Neural cell (in vitro differentiated cells): ENCODE results near the gene FN3KRP. TPM values are rescaled to one million over a fixed set of nuclear protein-coding genes. Genes with fewer than 3 reads are reported as not detected.

Source experiments
- H2AFZ ChIP-seq: fragments of 200-600, 300-800 bp; sonication (generic), shearing (Covaris generic); 2 replicates; pipeline ENCODE4 v1.6.0; 2014; ENCODE audit warnings: low read depth, mild to moderate bottlenecking, antibody characterized with exemption, low read length, moderate library complexity
- H3F3A ChIP-seq: fragments of 200-600 bp; shearing (Covaris generic); 2 replicates; pipeline ENCODE4 v1.6.1; 2016; ENCODE audit warnings: mild to moderate bottlenecking, moderate library complexity, mixed read lengths, antibody characterized with exemption, low read length; ENCODE audit not compliant: insufficient read depth, poor library complexity, severe bottlenecking
- H3K27ac ChIP-seq: fragments of 200-600, 300-800 bp; sonication (generic), shearing (Covaris generic); 2 replicates; pipeline ENCODE4 v1.5.1; 2014; ENCODE audit warnings: mild to moderate bottlenecking, low read length, moderate library complexity
- H3K27me3 ChIP-seq: fragments of 300-800, 200-600 bp; sonication (generic), shearing (Covaris generic); 2 replicates; pipeline ENCODE4 v1.6.0; 2014; ENCODE audit warnings: mild to moderate bottlenecking, low read depth, low read length, moderate library complexity; ENCODE audit not compliant: insufficient read depth
- H3K36me3 ChIP-seq: fragments of 300-800, 200-600 bp; sonication (generic), shearing (Covaris generic); 2 replicates; pipeline ENCODE4 v1.5.1; 2014; ENCODE audit warnings: mild to moderate bottlenecking, antibody characterized with exemption, low read length, moderate library complexity; ENCODE audit not compliant: insufficient read depth
- H3K4me2 ChIP-seq: fragments of 300-800, 200-600 bp; sonication (generic), shearing (Covaris generic); 2 replicates; pipeline ENCODE4 v1.6.0; 2014; ENCODE audit warnings: mild to moderate bottlenecking, low read length
- H3K4me3 ChIP-seq: fragments of 300-800, 200-600 bp; sonication (generic), shearing (Covaris generic); 2 replicates; pipeline ENCODE4 v1.5.1; 2014; ENCODE audit warnings: mild to moderate bottlenecking, low read length, moderate library complexity
- H3K79me2 ChIP-seq: fragments of 200-600 bp; shearing (Covaris generic); replicated peaks from 2 replicates; pipeline ENCODE4 v1.6.0; 2014; ENCODE audit warnings: mild to moderate bottlenecking, low read length, moderate library complexity; ENCODE audit not compliant: insufficient read depth
- H3K9ac ChIP-seq: fragments of 300-800, 200-600 bp; sonication (generic), shearing (Covaris generic); 2 replicates; pipeline ENCODE4 v1.6.1; 2016; ENCODE audit warnings: mild to moderate bottlenecking, low read length, mixed read lengths
- H3K9me2 ChIP-seq: fragments of 200-600 bp; shearing (Covaris generic); 2 replicates; pipeline ENCODE4 v1.6.1; 2016; ENCODE audit warnings: mild to moderate bottlenecking, low read length, mixed read lengths; ENCODE audit not compliant: insufficient read depth
- H3K9me3 ChIP-seq: fragments of 200-600, 300-800 bp; sonication (generic), shearing (Covaris generic); 2 replicates; pipeline ENCODE4 v1.6.1; 2016; ENCODE audit warnings: mild to moderate bottlenecking, mixed run types, low read length, moderate library complexity, mixed read lengths
- H4K20me1 ChIP-seq: fragments of 200-600 bp; shearing (Covaris generic); 2 replicates; pipeline ENCODE4 v1.6.1; 2016; ENCODE audit warnings: mild to moderate bottlenecking, mixed run types; ENCODE audit not compliant: insufficient read depth
- EP300 ChIP-seq: fragments of 450-650 bp; conservative IDR thresholded peaks from 2 replicates; pipeline ENCODE4 v1.6.1; 2014; ENCODE audit warnings: antibody characterized with exemption, mild to moderate bottlenecking, moderate library complexity; ENCODE audit not compliant: poor library complexity, severe bottlenecking
- EZH2 ChIP-seq: fragments of 200-600, 300-800 bp; shearing (Covaris generic), sonication (generic); IDR thresholded peaks from 2 replicates; pipeline ENCODE4 v1.6.1; 2014; ENCODE audit warnings: antibody characterized with exemption, low read length, borderline replicate concordance, mild to moderate bottlenecking; ENCODE audit not compliant: insufficient read depth, poor library complexity, severe bottlenecking
- MXI1 ChIP-seq: fragments of 450-650 bp; conservative IDR thresholded peaks from 2 replicates; pipeline ENCODE4 v1.6.1; 2014; ENCODE audit warnings: antibody characterized with exemption, mild to moderate bottlenecking; ENCODE audit not compliant: poor library complexity, severe bottlenecking
- POLR2AphosphoS5 ChIP-seq: IDR thresholded peaks from 2 replicates; pipeline ENCODE4 v1.6.1; 2012
- RAD21 ChIP-seq: fragments of 450-650 bp; conservative IDR thresholded peaks from 2 replicates; pipeline ENCODE4 v1.6.1; 2014; ENCODE audit warnings: antibody characterized with exemption, mild to moderate bottlenecking, moderate library complexity
- SMC3 ChIP-seq: fragments of 450-650 bp; conservative IDR thresholded peaks from 2 replicates; pipeline ENCODE4 v1.6.1; 2014; ENCODE audit warnings: antibody characterized with exemption, mild to moderate bottlenecking, moderate library complexity; ENCODE audit not compliant: poor library complexity
- TAF1 ChIP-seq: IDR thresholded peaks from 2 replicates; pipeline ENCODE4 v1.6.1; 2012; ENCODE audit warnings: low read depth
- polyA plus RNA-seq: library from polyadenylated mRNA; depleted of rRNA; stranded (reverse); fragments of >200 nt; gene quantifications from 2 replicates; pipeline ENCODE4 v1.2.3, GENCODE V29; 2014
- TF ChIP-seq, protein P1 (sequence below): IDR thresholded peaks from 2 replicates; pipeline ENCODE4 v1.6.1; 2012; ENCODE audit warnings: borderline replicate concordance
- TF ChIP-seq, protein P2 (sequence below): fragments of 450-650 bp; IDR thresholded peaks from 2 replicates; pipeline ENCODE4 v1.5.1; 2014; ENCODE audit warnings: antibody characterized with exemption, mild to moderate bottlenecking, moderate library complexity; ENCODE audit not compliant: poor library complexity, severe bottlenecking

FN3KRP gene
- polyA plus RNA-seq, 1 donor from 2014 or later: 32.7 TPM

DNA sequence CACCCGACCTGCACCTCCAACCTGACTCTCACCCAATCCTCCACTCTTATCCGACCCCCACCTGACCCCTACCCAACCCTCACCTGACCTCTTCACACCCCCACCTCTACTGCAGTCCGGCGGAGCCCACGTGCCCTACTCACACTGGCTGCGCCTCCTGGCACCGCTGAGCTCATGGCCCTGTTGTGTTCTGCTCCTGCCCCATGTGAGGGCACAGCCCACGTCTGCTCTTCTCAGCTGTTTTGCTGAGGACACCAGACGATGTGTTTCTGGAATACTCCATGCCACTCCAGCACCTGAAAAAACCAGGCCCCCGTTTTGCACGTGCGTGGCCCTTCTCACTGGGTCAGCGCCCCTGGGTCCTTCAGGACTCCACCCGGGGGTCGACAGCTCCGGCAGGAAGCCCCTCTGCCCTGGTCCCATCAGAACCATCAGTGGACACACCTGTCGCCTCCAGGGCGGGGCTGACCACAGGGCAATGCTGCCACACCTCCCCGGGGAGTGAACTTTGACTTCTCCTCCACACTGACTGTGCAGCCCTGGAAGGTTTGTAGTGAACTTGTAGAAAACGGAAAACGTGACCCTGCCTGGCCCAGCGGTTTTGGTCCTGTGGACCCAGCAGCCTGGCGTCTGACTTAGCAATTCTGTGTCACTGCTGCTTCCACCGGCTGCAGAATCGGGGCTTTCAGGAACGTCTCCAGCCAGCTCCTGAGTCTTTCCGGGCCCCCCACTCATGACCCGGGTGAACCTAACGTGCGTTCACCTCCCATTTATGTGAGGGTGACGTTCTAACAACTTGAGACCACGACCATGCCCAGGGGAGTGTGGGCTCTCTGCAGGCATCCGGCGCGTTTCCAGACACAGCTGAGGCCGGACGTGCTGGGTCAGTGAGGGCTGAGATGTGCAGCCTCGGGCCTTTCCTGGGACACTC, 12.3 kb upstream of the FN3KRP start:
- no peak for TF ChIP-seq SMC3
- TF ChIP-seq, protein P1, sequence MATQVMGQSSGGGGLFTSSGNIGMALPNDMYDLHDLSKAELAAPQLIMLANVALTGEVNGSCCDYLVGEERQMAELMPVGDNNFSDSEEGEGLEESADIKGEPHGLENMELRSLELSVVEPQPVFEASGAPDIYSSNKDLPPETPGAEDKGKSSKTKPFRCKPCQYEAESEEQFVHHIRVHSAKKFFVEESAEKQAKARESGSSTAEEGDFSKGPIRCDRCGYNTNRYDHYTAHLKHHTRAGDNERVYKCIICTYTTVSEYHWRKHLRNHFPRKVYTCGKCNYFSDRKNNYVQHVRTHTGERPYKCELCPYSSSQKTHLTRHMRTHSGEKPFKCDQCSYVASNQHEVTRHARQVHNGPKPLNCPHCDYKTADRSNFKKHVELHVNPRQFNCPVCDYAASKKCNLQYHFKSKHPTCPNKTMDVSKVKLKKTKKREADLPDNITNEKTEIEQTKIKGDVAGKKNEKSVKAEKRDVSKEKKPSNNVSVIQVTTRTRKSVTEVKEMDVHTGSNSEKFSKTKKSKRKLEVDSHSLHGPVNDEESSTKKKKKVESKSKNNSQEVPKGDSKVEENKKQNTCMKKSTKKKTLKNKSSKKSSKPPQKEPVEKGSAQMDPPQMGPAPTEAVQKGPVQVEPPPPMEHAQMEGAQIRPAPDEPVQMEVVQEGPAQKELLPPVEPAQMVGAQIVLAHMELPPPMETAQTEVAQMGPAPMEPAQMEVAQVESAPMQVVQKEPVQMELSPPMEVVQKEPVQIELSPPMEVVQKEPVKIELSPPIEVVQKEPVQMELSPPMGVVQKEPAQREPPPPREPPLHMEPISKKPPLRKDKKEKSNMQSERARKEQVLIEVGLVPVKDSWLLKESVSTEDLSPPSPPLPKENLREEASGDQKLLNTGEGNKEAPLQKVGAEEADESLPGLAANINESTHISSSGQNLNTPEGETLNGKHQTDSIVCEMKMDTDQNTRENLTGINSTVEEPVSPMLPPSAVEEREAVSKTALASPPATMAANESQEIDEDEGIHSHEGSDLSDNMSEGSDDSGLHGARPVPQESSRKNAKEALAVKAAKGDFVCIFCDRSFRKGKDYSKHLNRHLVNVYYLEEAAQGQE: no peak
- TF ChIP-seq EZH2: no peak
- TF ChIP-seq MXI1: no peak
- TF ChIP-seq RAD21: no peak
- TF ChIP-seq EP300: no peak
- TF ChIP-seq TAF1: no peak
- TF ChIP-seq POLR2AphosphoS5: no peak
- TF ChIP-seq, protein P2, sequence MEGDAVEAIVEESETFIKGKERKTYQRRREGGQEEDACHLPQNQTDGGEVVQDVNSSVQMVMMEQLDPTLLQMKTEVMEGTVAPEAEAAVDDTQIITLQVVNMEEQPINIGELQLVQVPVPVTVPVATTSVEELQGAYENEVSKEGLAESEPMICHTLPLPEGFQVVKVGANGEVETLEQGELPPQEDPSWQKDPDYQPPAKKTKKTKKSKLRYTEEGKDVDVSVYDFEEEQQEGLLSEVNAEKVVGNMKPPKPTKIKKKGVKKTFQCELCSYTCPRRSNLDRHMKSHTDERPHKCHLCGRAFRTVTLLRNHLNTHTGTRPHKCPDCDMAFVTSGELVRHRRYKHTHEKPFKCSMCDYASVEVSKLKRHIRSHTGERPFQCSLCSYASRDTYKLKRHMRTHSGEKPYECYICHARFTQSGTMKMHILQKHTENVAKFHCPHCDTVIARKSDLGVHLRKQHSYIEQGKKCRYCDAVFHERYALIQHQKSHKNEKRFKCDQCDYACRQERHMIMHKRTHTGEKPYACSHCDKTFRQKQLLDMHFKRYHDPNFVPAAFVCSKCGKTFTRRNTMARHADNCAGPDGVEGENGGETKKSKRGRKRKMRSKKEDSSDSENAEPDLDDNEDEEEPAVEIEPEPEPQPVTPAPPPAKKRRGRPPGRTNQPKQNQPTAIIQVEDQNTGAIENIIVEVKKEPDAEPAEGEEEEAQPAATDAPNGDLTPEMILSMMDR: no peak
- H3K4me2 ChIP-seq: no peak overlapping the region
- no peaks in the 10 kb centered on the region for H3K27me3 ChIP-seq
- H3K9me3 ChIP-seq: no peaks in the 10 kb centered on the region
- H2AFZ ChIP-seq: no peak overlapping the region
- no peaks in the 10 kb centered on the region for H4K20me1 ChIP-seq
- H3F3A ChIP-seq: no peaks in the 10 kb centered on the region
- no peaks in the 10 kb centered on the region for H3K79me2 ChIP-seq
- no peak overlapping the region for H3K27ac ChIP-seq
- no peaks in the 10 kb centered on the region for H3K36me3 ChIP-seq
- no peak overlapping the region for H3K9ac ChIP-seq
- H3K4me3 ChIP-seq: no peak overlapping the region
- no peaks in the 10 kb centered on the region for H3K9me2 ChIP-seq

DNA sequence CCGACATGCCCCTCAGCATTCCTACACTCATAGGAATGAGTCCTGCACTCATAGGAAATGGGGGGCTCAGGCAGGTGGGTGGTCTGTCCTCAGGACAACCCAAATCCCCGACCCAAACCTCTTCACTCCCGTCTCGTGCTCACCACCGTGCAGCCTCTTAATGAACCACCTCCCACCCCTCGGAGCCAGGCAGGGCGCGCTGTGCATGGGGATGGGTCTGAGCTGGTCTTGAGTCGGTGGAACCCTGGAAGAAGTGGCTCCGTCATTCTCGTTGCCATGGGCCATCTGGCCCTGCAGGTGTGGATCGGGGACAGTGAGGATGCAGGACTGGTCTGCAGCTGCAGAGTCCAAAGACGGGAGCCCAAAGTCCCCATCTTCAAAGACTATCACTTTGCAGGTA, 11.6 kb upstream of the FN3KRP start:
- H3K36me3 ChIP-seq: no peaks in the 10 kb centered on the region
- H3K4me2 ChIP-seq: no peak overlapping the region
- no peaks in the 10 kb centered on the region for H3K9me3 ChIP-seq
- no peaks in the 10 kb centered on the region for H3K79me2 ChIP-seq
- H3K9me2 ChIP-seq: no peaks in the 10 kb centered on the region
- H3K27ac ChIP-seq: no peak overlapping the region
- no peak overlapping the region for H2AFZ ChIP-seq
- no peaks in the 10 kb centered on the region for H4K20me1 ChIP-seq
- TF ChIP-seq MXI1 (no peak), POLR2AphosphoS5 (no peak), SMC3 (no peak), TAF1 (no peak), EP300 (no peak), RAD21 (no peak), EZH2 (no peak)
- TF ChIP-seq, protein P1: no peak
- TF ChIP-seq, protein P2: no peak
- H3K27me3 ChIP-seq: no peaks in the 10 kb centered on the region
- H3F3A ChIP-seq: no peaks in the 10 kb centered on the region
- no peak overlapping the region for H3K4me3 ChIP-seq
- no peak overlapping the region for H3K9ac ChIP-seq
